Erythroblast (primary cell): ENCODE data around the gene RDH14.

Experiments used
- GATA1 ChIP-seq: IDR thresholded peaks from 2 replicates; pipeline ENCODE4 v1.6.1; 2011; ENCODE audit warnings: low read depth, mild to moderate bottlenecking, control low read depth, low read length, moderate library complexity
- POLR2A ChIP-seq: IDR thresholded peaks from 2 replicates; pipeline ENCODE4 v1.6.1; 2011; ENCODE audit warnings: mild to moderate bottlenecking, low read length

- no peak for TF ChIP-seq POLR2A
- no peak for TF ChIP-seq GATA1
Measured at GRCh38 chr2:18588802-18589201, 28.3 kb upstream of the RDH14 start.
